Lung (tissue), 12 donors: Measurements from ENCODE around the gene P3H3. TPM values are rescaled to one million over a fixed set of nuclear protein-coding genes. Genes with fewer than 3 reads are reported as not detected.

Experiments used
- ATAC-seq: fragments of 200-7000 bp; cut with Tn5 transposase; one replicate; pipeline ENCODE4 v1.9.1; 2020; ENCODE audit warnings: moderate number of reproducible peaks; ENCODE audit not compliant: insufficient read depth, low FRiP score
- DNase-seq, 3 donors: peaks; one replicate each; pipeline ENCODE4 v3.0.0-alpha.2; 2013 to 2017
- H3K27ac ChIP-seq, 2 donors: one replicate each; pipeline ENCODE4 v1.5.1; 2013; ENCODE audit warnings: mild to moderate bottlenecking in 2 of 2, moderate library complexity in 2 of 2, control low read depth in 1 of 2, inconsistent platforms in 1 of 2, low read depth in 1 of 2, low read length in 1 of 2
- H3K27me3 ChIP-seq, 3 donors: one replicate each; pipeline ENCODE4 v1.5.1; 2013; ENCODE audit warnings: low read length in 2 of 3; ENCODE audit not compliant: control insufficient read depth in 3 of 3, insufficient read depth in 3 of 3
- H3K36me3 ChIP-seq, 4 donors: one replicate each; pipeline ENCODE4 v1.5.1; 2013; ENCODE audit warnings: low read length in 4 of 4, mild to moderate bottlenecking in 1 of 4, moderate library complexity in 1 of 4; ENCODE audit not compliant: control insufficient read depth in 4 of 4, insufficient read depth in 4 of 4
- H3K4me1 ChIP-seq, 5 donors: one replicate each; pipeline ENCODE4 v1.5.1; 2013; ENCODE audit warnings: low read length in 5 of 5, mild to moderate bottlenecking in 2 of 5, moderate library complexity in 1 of 5; ENCODE audit not compliant: control insufficient read depth in 5 of 5, insufficient read depth in 5 of 5
- H3K4me3 ChIP-seq: one replicate; pipeline ENCODE4 v1.5.1; 2013; ENCODE audit warnings: mild to moderate bottlenecking, control low read depth, moderate library complexity
- H3K9ac ChIP-seq, 2 donors: one replicate each; pipeline ENCODE4 v1.5.1; 2013; ENCODE audit warnings: low read length in 2 of 2, control low read depth in 1 of 2; ENCODE audit not compliant: insufficient read depth in 1 of 2
- H3K9me3 ChIP-seq, 4 donors: one replicate each; pipeline ENCODE4 v1.5.1; 2013; ENCODE audit warnings: low read length in 3 of 4, mild to moderate bottlenecking in 1 of 4, moderate library complexity in 1 of 4; ENCODE audit not compliant: control insufficient read depth in 4 of 4, insufficient read depth in 3 of 4
- WGBS, 2 donors: extraction: QIAGEN DNeasy Blood & Tissue Kit; methylation state at CpG; one replicate each; pipeline ENCODE4 v1.1.7; 2013; 5-methylcytosine and 5-hydroxymethylcytosine counted together
- polyA plus RNA-seq, 2 donors: library from polyadenylated mRNA; stranded (reverse); fragments of 200-250 nt; gene quantifications; one replicate each; pipeline ENCODE4 v1.2.1, GENCODE V29; 2013
- total RNA-seq, 2 donors: library from RNA; depleted of rRNA in 1 of 2; stranded (reverse); fragments of >200 nt in 1 of 2; gene quantifications; one replicate each; pipeline ENCODE4 v1.2.1, GENCODE V29; 2014 to 2021
- TF ChIP-seq, protein P1 (sequence below): IDR thresholded peaks from 2 replicates; pipeline ENCODE4 v1.5.1; 2012; ENCODE audit warnings: mild to moderate bottlenecking; ENCODE audit errors: control extremely low read depth, extremely low read depth
- donor health status: control.
- donor health status: control.
- donor health status: Bipolar disorder and iron deficiency.
- donor health status: healthy.
- donor health status: DM: yes; HTN: yes; CAD: no.

The P3H3 gene
- total and polyA plus RNA-seq, 4 donors = 9.3 to 23.3 (median 14.2) TPM

DNA sequence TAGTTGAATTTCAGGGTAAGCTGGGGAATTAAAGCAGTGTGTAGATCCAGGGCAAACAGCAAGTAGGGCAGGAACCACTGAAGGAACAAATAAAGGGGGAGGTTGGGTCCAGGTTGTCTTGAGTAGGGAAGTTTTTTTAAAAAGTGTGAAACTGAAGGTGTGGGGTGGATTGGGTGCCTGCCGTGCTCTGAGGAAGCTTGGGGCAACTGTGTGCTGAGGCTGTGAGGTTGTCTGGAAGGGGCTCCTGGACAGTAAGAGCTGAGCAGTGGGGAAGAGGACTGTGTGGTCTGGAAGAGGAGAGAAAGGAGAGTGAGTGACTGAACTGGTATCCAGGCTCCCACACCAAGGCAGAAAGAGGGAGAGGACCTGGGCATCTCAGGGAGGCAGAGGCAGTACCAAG, 17.4 kb upstream of the P3H3 start:
- WGBS, 2 donors = 62 to 89% methylated on average over 1 of the region's 1 CpG

DNA sequence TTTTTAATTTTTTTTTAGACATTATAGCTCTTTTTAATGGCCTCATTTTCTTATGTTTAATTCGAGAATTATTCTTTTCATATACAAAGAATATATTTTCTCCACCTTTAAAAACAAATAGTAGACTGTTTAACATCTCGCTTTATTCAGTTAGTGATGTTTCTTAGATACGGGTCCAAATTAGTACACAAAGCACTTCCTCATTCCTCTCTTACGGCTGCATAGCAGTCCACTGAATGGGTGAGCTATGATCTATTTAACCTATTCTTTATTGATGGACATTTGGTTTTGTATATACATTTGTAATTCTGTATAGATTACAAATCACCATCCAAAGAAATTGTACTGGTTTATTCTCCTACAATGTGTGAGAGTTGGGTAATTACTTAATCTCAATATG, 14.8 kb upstream of the P3H3 start:
- H3K9me3 ChIP-seq = peaks cover 0 to 4% (median 0%) of the 10 kb centered on the region in 4 donors
- peaks cover 0 to 7% (median 0%) of the 10 kb centered on the region in 5 donors for H3K4me1 ChIP-seq
- no peak overlapping the region for H3K9ac ChIP-seq
- H3K36me3 ChIP-seq = peaks cover 0 to 26% (median 12%) of the 10 kb centered on the region in 4 donors
- ATAC-seq = no peak
- no peak overlapping the region for H3K27ac ChIP-seq
- TF ChIP-seq, protein P1, sequence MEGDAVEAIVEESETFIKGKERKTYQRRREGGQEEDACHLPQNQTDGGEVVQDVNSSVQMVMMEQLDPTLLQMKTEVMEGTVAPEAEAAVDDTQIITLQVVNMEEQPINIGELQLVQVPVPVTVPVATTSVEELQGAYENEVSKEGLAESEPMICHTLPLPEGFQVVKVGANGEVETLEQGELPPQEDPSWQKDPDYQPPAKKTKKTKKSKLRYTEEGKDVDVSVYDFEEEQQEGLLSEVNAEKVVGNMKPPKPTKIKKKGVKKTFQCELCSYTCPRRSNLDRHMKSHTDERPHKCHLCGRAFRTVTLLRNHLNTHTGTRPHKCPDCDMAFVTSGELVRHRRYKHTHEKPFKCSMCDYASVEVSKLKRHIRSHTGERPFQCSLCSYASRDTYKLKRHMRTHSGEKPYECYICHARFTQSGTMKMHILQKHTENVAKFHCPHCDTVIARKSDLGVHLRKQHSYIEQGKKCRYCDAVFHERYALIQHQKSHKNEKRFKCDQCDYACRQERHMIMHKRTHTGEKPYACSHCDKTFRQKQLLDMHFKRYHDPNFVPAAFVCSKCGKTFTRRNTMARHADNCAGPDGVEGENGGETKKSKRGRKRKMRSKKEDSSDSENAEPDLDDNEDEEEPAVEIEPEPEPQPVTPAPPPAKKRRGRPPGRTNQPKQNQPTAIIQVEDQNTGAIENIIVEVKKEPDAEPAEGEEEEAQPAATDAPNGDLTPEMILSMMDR = no peak
- no peak overlapping the region for H3K4me3 ChIP-seq
- DNase-seq = no peak
- H3K27me3 ChIP-seq = no peaks in the 10 kb centered on the region
- 48 to 55% methylated on average over 4 of the region's 4 CpGs for WGBS, 2 donors

More for the DNA sequence above, 17.4 kb upstream of the P3H3 start:
- H3K36me3 ChIP-seq = peaks cover 0 to 16% (median 8%) of the 10 kb centered on the region in 4 donors
- H3K4me3 ChIP-seq = no peak overlapping the region
- H3K27me3 ChIP-seq = no peaks in the 10 kb centered on the region
- H3K4me1 ChIP-seq = no peaks in the 10 kb centered on the region
- no peak for DNase-seq
- H3K9ac ChIP-seq = no peak overlapping the region
- TF ChIP-seq, protein P1 = no peak
- H3K27ac ChIP-seq = no peak overlapping the region
- ATAC-seq = no peak
- H3K9me3 ChIP-seq = no peaks in the 10 kb centered on the region

DNA sequence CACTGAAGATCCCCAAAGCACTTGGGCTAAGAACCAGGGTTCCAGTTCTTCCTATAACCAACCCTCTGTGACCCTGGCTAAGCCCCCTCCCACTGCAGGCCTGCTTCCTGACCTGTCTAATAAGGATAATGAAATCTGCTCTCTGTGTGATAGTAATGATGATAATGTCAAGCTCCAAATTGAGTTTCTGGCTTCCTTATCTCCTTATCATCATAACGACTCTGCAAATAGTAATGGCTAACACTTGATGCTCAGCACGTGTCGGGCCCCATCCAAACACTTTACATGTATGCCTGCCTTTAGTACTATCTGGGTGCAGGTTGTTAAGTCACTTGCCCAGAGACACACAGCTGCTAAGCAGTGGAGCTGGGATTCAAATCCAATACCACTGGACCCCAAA, 11.6 kb upstream of the P3H3 start:
- Histone ChIP-seq H3K4me1 (peaks cover 0 to 10% (median 5%) of the 10 kb centered on the region in 5 donors), H3K9ac (no peak overlapping the region), H3K9me3 (peaks cover 0 to 4% (median 0%) of the 10 kb centered on the region in 4 donors), H3K27ac (no peak overlapping the region), H3K36me3 (peaks cover 0 to 37% (median 12%) of the 10 kb centered on the region in 4 donors), H3K4me3 (no peak overlapping the region), H3K27me3 (no peaks in the 10 kb centered on the region)
- WGBS, 2 donors = 60 to 72% methylated on average over 3 of the region's 3 CpGs
- no peak for DNase-seq
- TF ChIP-seq, protein P1 = no peak
- ATAC-seq = no peak

DNA sequence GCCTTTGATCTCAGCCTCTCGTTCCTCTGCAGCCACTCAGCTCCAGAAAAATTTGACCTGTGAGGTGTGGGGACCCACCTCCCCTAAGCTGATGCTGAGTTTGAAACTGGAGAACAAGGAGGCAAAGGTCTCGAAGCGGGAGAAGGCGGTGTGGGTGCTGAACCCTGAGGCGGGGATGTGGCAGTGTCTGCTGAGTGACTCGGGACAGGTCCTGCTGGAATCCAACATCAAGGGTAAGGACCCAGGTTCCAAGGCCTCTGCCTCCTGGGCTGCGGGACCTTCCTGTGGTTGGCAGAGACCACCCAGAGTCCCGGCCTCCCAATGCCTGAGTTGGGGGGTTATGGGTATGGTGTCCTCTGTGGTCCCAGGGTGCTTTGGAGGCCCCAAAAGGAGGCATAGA, 11.1 kb upstream of the P3H3 start:
- Histone ChIP-seq H3K27me3 (peaks cover 0 to 2% (median 0%) of the 10 kb centered on the region in 3 donors), H3K36me3 (peaks cover 0 to 37% (median 12%) of the 10 kb centered on the region in 4 donors), H3K9ac (no peak overlapping the region), H3K4me3 (no peak overlapping the region), H3K27ac (no peak overlapping the region), H3K4me1 (peaks cover 0 to 13% (median 8%) of the 10 kb centered on the region in 5 donors), H3K9me3 (peaks cover 0 to 4% (median 0%) of the 10 kb centered on the region in 4 donors)
- WGBS, 2 donors = 87 to 93% methylated on average over 8 of the region's 8 CpGs
- no peak for DNase-seq
- TF ChIP-seq, protein P1 = no peak
- ATAC-seq = no peak
